ENCODE results near the gene NIN.

The NIN gene

DNA sequence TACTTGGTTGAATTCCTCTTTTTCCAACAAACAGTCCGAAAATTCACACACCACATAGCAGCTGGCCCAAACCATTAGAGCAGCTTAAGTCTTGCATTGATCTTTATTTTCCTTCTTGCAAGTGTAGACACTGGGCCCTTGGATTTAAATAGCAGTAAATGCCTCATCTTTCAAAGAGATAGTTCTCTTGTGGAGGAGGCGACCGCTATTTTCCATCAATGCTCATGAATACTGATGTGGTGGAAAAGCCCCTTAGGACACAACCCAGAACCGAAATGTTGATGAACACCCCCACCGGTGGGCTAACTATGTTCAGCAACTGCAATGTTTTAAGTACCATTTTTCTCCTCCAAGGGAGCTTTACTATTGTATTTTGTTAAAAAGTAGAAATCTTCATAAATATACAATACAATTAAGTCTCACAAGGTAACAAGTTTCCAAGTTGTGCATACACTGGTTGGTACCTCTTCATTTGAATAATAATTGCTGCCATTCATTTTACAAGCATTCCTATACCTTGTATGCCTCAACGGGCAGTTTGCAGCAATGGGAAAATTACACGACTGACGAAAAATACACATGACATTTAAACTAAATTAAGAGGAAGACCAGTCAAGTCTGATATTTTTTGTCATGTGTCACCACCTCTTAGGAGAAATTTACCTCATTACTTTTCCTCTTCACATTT, 18.0 kb downstream of the NIN start:
- Histone ChIP-seq H3K27ac (no peak overlapping the region), H3K4me3 (no peak overlapping the region), H3K36me3 (no peaks in the 10 kb centered on the region), H3K4me1 (peaks cover 0 to 7% (median 0%) of the 10 kb centered on the region in 4 donors), H3K9me3 (no peaks in the 10 kb centered on the region), H3K27me3 (no peaks in the 10 kb centered on the region)
- intact Hi-C loops (cut with DNase I; ENCODE audit: low total_unique reads): no loop called here
- TF ChIP-seq, protein P1, sequence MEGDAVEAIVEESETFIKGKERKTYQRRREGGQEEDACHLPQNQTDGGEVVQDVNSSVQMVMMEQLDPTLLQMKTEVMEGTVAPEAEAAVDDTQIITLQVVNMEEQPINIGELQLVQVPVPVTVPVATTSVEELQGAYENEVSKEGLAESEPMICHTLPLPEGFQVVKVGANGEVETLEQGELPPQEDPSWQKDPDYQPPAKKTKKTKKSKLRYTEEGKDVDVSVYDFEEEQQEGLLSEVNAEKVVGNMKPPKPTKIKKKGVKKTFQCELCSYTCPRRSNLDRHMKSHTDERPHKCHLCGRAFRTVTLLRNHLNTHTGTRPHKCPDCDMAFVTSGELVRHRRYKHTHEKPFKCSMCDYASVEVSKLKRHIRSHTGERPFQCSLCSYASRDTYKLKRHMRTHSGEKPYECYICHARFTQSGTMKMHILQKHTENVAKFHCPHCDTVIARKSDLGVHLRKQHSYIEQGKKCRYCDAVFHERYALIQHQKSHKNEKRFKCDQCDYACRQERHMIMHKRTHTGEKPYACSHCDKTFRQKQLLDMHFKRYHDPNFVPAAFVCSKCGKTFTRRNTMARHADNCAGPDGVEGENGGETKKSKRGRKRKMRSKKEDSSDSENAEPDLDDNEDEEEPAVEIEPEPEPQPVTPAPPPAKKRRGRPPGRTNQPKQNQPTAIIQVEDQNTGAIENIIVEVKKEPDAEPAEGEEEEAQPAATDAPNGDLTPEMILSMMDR (IDR thresholded peaks at IDR 0.05): no peak
- DNase-seq: no peak

DNA sequence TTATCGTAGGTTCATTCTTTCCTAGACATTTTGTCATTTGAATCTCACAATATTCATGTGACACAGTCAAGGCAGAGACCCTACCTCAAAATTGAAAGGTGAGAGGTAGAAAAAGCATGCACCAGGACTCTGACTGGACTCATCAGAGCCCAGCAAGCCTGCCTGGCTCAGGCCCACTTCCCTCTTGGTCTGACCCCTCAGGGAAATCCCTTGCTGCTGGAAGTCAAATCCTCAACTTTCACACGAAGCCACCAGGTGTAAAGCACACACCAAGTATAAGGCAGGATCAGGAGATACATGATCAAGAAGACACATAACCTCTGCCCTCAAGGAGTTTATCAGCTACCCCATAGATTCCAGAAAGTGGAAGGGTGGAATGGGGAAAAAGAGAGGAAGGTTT, 18.8 kb downstream of the NIN start:
- Histone ChIP-seq H3K4me1 (peaks cover 0 to 7% (median 0%) of the 10 kb centered on the region in 4 donors), H3K9me3 (no peaks in the 10 kb centered on the region), H3K4me3 (no peak overlapping the region), H3K36me3 (no peaks in the 10 kb centered on the region), H3K27ac (no peak overlapping the region), H3K27me3 (no peaks in the 10 kb centered on the region)
- TF ChIP-seq, protein P1 (IDR thresholded peaks at IDR 0.05): no peak
- intact Hi-C loops (cut with DNase I; ENCODE audit: low total_unique reads): no loop called here
- no peak for DNase-seq

DNA sequence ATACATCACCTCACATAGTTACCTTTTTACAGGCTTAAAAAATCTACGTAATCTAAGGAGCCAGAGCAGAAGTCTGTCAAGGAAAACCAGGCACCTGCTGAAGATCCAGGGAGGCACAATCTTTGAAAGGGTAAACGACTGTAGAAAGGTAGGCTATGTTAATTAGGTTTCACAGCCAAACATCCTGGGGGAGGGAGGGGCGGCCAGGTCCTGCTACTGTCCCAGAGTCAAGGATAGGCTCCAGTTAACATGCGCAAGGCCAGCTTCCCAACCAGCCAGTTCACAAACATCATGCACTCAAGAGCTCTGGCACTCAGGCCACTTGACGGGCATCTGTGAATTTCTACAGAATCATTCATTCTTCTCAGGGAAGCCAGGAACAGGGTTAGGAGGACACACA, 22.9 kb downstream of the NIN start:
- no peak overlapping the region for H3K4me3 ChIP-seq
- no peaks in the 10 kb centered on the region for H3K9me3 ChIP-seq
- TF ChIP-seq, protein P1 (IDR thresholded peaks at IDR 0.05): no peak
- no peaks in the 10 kb centered on the region for H3K36me3 ChIP-seq
- intact Hi-C loops (cut with DNase I; ENCODE audit: low total_unique reads): no loop called here
- no peak for DNase-seq
- H3K27ac ChIP-seq: no peak overlapping the region
- H3K27me3 ChIP-seq: no peaks in the 10 kb centered on the region
- H3K4me1 ChIP-seq: peaks cover 0 to 16% (median 6%) of the 10 kb centered on the region in 4 donors

DNA sequence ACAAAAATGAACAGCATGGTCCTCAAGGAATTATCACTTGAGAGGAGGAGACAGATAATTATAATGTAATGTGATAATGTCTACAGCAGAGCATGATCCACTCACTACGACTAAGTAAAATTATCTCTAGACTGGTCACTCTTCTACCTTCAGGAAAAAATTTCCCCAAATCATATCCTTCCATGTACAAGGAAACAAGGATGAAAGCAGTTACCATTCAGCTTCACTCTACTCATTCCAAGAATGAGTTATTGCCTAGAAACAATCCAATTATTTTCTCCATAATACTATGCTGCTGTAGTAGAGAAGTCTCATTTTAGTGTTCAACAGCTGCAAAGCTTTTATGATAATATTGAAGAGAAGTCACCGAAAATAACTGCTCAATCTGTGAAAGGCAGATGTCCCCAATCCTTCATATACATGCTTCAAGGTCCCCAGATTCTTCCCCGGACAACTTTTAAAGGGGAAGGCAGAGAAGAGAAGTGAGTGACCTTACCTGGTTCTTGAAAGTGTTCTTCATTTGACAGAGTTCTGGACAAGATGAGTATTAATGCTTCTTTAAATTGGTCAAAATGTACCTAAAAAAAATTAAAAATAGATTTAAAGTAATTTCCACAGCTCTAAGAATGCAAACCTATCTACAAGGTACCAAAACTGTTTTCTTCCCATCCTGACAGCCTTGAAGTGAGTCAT, 24.6 kb downstream of the NIN start:
- no peak for DNase-seq
- Histone ChIP-seq H3K36me3 (no peaks in the 10 kb centered on the region), H3K27me3 (no peaks in the 10 kb centered on the region), H3K9me3 (no peaks in the 10 kb centered on the region), H3K4me3 (no peak overlapping the region), H3K27ac (no peak overlapping the region), H3K4me1 (peaks cover 0 to 16% (median 6%) of the 10 kb centered on the region in 4 donors)
- intact Hi-C loops (cut with DNase I; ENCODE audit: low total_unique reads): no loop called here
- TF ChIP-seq, protein P1 (IDR thresholded peaks at IDR 0.05): no peak

DNA sequence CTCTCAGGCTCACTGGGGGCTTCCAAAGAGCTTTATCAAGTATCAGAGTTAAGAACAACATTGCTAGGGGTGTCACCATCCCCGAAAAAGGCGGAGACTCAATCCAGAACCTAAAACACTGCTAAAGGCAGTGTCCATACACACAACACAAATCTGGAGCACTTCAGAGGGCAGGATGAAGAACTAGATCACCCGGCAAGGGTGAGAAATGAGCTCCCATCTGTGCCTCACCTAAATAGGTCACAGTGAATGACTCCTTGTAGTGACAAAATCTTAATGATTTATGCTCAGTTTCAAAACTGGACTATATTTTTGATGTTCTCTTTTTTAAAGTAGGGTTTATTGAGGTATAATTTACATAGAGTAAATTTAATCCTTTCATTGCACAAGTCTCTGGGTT, 25.6 kb downstream of the NIN start:
- intact Hi-C loops (cut with DNase I; ENCODE audit: low total_unique reads): no loop called here
- Histone ChIP-seq H3K27ac (no peak overlapping the region), H3K9me3 (no peaks in the 10 kb centered on the region), H3K4me3 (no peak overlapping the region), H3K4me1 (peaks cover 0 to 16% (median 6%) of the 10 kb centered on the region in 4 donors), H3K36me3 (no peaks in the 10 kb centered on the region), H3K27me3 (no peaks in the 10 kb centered on the region)
- DNase-seq: no peak
- TF ChIP-seq, protein P1 (IDR thresholded peaks at IDR 0.05): no peak

All from tibial artery (tissue), 4 donors.